NCI-H1694 (cell line): ENCODE measurements around the gene SEPHS1.

Experiments used
- DNase-seq: peaks from one replicate; lab custom pipeline; 2025; lab: John Stamatoyannopoulos, UW

SEPHS1 gene

GRCh38 chr10:13328126-13328525, 20.0 kb downstream of the SEPHS1 start:
- no peak for DNase-seq

- DNase-seq = no peak
These were observed 20.6 kb downstream of the SEPHS1 start for GRCh38 chr10:13327534-13327933.

DNA sequence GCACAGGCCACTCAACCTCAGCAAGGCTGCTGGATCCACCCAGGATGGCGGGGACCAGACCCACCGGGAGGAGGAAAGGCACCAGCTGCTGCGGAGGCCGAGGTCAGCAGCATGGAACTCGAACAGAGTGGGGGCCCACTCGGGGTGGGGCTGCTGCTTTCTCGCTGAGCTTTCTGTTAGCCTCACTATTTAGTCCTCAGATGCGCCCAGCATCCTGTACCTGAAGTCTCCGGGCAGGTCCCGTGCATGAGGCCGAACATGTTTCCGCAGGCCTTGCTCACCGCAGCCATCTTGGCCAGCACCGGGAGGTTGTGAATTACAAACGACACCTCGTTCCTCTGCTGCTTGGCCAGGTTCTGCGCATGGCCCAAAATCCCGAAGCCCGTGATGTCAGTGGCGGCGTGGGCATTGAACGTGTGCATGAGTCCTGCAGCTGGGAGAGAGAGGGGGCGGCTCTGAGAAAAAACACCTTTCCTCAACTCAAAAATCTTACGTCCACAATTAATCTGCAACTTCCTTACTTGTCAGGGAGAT, 25.4 kb downstream of the SEPHS1 start:
- no peak for DNase-seq

- no peak for DNase-seq
These were observed 26.5 kb downstream of the SEPHS1 start for GRCh38 chr10:13321576-13321975.

DNA sequence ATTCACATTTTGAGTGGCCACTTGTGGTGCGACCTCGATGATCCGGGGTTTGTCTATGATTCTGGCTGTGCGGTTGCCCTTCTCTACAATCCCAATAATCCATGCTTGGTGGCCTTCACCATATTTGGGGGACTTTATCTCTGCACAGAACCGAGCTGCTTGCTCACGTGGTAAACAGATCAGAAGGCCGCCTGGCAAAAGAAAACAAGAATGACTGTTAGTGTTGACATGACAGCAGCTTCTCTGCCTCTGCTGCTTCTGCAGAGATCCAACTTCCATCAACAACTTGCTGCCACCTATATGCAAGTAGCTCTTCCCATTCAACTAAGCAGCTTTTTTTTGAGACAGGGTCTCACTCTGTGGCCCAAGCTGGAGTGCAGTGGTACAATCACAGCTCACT, 28.9 kb downstream of the SEPHS1 start:
- no peak for DNase-seq

DNA sequence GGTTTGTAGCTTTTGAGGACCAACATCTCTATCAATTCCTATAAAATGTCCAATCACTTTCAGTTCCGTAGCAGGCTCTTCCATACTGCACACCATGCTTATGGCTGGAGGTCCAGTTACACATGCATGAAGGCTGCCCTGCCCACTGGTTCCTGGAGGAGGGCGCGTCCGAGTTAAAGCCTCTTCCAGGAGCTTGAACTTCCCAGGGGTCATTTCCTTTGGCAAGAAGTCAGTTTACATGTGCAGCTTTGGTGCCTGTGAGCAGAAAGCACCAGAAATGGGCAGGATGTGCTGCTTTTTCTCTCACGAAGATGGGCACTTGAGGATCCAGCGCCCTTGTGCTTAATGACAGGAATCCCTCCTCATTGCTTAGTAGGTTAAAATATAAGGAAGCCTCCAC, 30.6 kb downstream of the SEPHS1 start:
- no peak for DNase-seq

- no peak for DNase-seq
These were observed 31.3 kb downstream of the SEPHS1 start for GRCh38 chr10:13316635-13317311.

DNA sequence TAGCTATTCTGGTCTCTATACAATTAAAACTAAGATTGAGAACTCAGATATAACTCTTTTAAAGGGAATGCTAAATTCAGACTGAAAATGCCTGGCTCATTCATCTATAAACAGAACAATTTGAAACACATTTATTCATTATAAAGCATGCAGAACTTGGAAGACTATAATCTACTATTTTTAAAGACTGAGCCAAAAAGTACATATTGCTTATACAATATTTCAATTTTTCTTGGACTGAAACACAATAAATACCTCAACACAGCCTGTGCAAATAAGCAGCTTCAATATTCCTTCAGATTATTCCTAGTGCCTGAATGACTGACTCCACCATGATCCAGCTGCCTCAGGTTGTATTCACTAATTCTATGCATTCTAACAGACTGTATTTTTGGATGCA, 32.7 kb downstream of the SEPHS1 start:
- no peak for DNase-seq

DNA sequence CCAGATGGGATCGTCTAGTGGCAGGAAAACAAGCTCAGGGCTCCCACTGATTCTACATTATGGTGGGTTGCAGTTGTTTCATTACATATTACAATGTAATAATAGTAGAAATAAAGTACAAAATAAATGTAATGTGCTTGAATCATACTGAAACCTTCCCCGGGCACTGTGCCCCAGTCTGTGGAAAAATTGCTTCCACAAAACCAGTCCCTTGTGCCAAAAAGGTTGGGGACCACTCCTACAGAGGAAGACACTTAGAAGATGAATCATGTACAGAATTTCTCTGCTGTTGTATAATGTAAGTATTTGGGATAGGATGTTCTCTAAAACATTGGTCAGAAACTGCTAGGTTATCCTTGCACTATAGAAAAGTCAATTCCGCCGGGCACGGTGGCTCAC, 36.9 kb downstream of the SEPHS1 start:
- DNase-seq = no peak

GRCh38 chr10:13310518-13311176, 37.4 kb downstream of the SEPHS1 start:
- DNase-seq = no peak

DNA sequence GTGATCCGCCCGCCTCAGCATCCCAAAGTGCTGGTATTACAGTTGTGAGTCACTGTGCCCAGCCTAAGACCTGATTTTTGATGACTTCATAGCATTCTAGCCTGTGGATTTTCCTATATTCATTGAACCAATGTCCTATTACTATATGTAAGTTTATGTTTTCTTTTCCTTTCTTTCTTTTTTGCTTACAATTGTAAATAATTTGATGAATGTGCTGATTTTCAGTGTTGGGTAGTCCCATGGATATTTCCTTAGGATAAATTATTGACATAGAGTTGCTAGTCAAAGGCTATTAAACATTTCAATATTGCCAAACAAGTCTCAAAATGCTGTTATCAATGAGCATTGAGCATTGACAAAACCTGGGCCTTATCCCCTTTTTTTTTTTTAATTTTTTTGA, 38.3 kb downstream of the SEPHS1 start:
- no peak for DNase-seq

- no peak for DNase-seq
These were observed 40.0 kb downstream of the SEPHS1 start for GRCh38 chr10:13308096-13308495.

- DNase-seq = no peak
These were observed 42.0 kb downstream of the SEPHS1 start for GRCh38 chr10:13306103-13306502.

GRCh38 chr10:13302821-13303555, 45.1 kb downstream of the SEPHS1 start:
- no peak for DNase-seq

- peak; percentile 2 for DNase-seq
These were observed 48.4 kb downstream of the SEPHS1 start, which contains the start of gene PHYH for GRCh38 chr10:13299437-13300287. Gene PHYH, minus strand, starts transcription at chr10:13300064. Its CDS starts 22 bp downstream, at chr10:13300042.

- no peak for DNase-seq
These were observed 49.2 kb downstream of the SEPHS1 start for GRCh38 chr10:13298748-13299436.

DNA sequence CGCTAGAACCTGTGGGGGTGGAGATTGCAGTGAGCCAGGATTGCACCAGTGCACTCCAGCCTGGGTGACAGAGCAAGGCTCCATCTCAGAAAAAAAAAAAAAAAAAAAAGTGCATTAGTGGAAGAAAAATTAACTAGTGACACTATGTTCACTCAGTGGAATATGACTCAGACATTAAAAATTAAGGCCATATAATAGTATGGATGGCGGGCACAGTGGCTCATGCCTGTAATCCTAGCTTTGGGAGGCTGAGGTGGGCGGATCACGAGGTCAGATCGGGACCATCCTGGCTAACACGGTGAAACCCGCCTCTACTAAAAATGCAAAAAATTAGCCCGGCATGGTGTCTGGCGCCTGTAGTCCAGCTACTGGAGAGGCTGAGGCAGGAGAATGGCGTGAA, 51.6 kb downstream of the SEPHS1 start:
- DNase-seq = no peak

- DNase-seq = no peak
These were observed 53.3 kb downstream of the SEPHS1 start for GRCh38 chr10:13294784-13295183.

DNA sequence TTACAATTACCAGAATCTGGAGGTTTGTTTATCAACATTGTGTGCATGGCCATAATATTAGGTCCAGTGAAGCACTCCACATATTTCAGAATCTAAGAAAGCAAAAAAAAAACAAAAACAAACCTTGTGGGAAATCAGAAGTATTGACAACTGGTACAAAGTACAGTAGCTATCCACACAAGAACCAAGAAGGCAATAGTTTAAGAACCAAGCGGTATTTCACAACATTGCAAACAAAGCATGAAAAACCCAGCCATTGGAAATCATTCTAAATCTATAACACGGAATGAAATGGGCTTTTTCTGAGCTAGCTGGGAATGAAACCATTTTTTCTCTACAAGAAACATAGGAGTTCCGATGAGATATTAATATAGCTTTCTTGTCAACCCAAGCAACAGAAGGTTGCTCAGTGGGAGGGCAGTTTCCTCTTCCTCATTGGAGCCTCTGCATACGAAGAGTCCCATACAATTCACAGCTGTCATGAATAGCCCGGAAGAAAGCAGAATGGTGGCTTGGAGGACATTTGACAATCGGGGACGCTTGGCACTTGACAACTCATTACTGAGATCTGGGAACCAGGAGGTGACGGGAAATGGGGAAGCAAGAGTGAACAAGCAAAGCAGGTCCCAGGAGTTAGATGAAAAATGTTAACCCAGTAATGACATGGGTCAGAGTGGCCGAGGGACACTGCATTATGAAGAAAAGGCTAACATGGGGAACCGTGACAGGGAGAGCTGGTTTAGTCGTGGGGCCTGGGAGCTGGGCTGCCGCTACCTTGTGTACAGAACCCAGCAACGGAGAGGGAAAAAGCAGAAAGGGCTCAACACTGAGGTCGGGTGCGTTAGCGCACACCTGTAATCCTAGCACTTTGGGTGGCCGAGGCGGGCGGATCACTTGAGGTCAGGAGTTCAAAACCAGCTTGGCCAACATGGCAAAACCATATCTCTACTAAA, 56.0 kb downstream of the SEPHS1 start:
- no peak for DNase-seq

DNA sequence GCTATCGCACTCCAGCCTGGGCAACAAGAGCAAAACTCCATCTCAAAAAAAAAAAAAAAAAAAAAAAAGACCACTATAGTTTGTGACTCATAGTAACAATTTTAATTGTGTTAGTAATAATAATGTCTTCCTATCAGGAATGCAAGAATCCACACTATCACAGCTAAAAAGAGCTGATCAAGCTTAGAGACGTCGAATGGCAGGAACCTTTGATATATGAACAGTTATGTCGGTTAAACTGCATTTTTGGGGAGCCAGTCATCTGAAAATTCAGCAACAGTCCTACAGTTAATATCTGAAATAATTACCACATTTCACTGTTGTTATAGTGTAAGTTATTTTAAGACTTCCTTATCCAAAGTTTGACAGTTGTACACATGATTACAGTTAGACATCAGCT, 57.0 kb downstream of the SEPHS1 start:
- no peak for DNase-seq
